Aorta (tissue), 5 donors: ENCODE measurements around the gene TFIP11. TPM values are rescaled to one million over a fixed set of nuclear protein-coding genes. Genes with fewer than 3 reads are reported as not detected.
A peak's percentile ranks its signal among the peaks of the same experiment; 100 is the strongest.

ENCODE experiments used
- ATAC-seq: fragments of 200-7000 bp; cut with Tn5 transposase; one replicate; pipeline ENCODE4 v1.9.1; 2022; ENCODE audit warnings: moderate library complexity; ENCODE audit not compliant: low FRiP score
- DNase-seq, 2 donors: peaks; one replicate each; pipeline ENCODE4 v3.0.0-alpha.2; 2020
- H3K27ac ChIP-seq, 2 donors: one replicate each; pipeline ENCODE4 v1.5.1; 2013; ENCODE audit warnings: low read length in 2 of 2, mild to moderate bottlenecking in 2 of 2, moderate library complexity in 2 of 2, control low read depth in 1 of 2, inconsistent platforms in 1 of 2, low read depth in 1 of 2
- H3K27me3 ChIP-seq, 2 donors: one replicate each; pipeline ENCODE4 v1.6.1; 2013; ENCODE audit warnings: control low read depth in 1 of 2, low read length in 1 of 2, mild to moderate bottlenecking in 1 of 2, moderate library complexity in 1 of 2; ENCODE audit not compliant: insufficient read depth in 2 of 2, control insufficient read depth in 1 of 2
- H3K36me3 ChIP-seq, 2 donors: one replicate each; pipeline ENCODE4 v1.6.1; 2013; ENCODE audit warnings: control low read depth in 1 of 2, low read length in 1 of 2, mild to moderate bottlenecking in 1 of 2; ENCODE audit not compliant: insufficient read depth in 2 of 2, control insufficient read depth in 1 of 2
- H3K4me1 ChIP-seq, 2 donors: one replicate each; pipeline ENCODE4 v1.6.1; 2013; ENCODE audit warnings: low read length in 2 of 2, control low read depth in 1 of 2, mild to moderate bottlenecking in 1 of 2, moderate library complexity in 1 of 2; ENCODE audit not compliant: insufficient read depth in 2 of 2, control insufficient read depth in 1 of 2
- H3K4me3 ChIP-seq, 2 donors: one replicate each; pipeline ENCODE4 v1.5.1; 2013; ENCODE audit warnings: low read length in 2 of 2, control low read depth in 1 of 2, mild to moderate bottlenecking in 1 of 2
- H3K9me3 ChIP-seq: one replicate; pipeline ENCODE4 v1.6.1; 2013; ENCODE audit warnings: mild to moderate bottlenecking, low read length; ENCODE audit not compliant: control insufficient read depth
- WGBS, 2 donors: extraction: QIAGEN DNeasy Blood & Tissue Kit; methylation state at CpG; one replicate each; pipeline ENCODE4 v1.1.7; 2013; 5-methylcytosine and 5-hydroxymethylcytosine counted together
- intact Hi-C, 2 donors: fragments of 100-400 bp; cut with DNase I; formaldehyde crosslinking; loops; one replicate each; pipeline versions ENCODE4 v1.14.2 to v1.15.0; 2022
- polyA plus RNA-seq, 2 donors: library from polyadenylated mRNA; stranded (reverse); fragments of 200-250 nt; gene quantifications; one replicate each; pipeline ENCODE4 v1.2.3, GENCODE V29; 2013
- total RNA-seq, 2 donors: library from RNA; stranded (reverse); fragmentation: NEBNext Ultra II Directional; extraction: Animal tissue kit (Norgen Biotek cat#: 25700); gene quantifications; one replicate each; pipeline ENCODE4 v1.2.1, GENCODE V29; 2021
- donor health status: healthy with polysubstance abuse.
- donor health status: Bipolar disorder and iron deficiency.
- donor health status: DM: no; HTN: no; CAD: no.
- donor health status: DM: no; HTN: no; CAD: no.
- donor health status: DM: yes; HTN: yes; CAD: no.

The TFIP11 gene
- total and polyA plus RNA-seq, 4 donors, result 6.1 to 31.4 (median 26.2) TPM

DNA sequence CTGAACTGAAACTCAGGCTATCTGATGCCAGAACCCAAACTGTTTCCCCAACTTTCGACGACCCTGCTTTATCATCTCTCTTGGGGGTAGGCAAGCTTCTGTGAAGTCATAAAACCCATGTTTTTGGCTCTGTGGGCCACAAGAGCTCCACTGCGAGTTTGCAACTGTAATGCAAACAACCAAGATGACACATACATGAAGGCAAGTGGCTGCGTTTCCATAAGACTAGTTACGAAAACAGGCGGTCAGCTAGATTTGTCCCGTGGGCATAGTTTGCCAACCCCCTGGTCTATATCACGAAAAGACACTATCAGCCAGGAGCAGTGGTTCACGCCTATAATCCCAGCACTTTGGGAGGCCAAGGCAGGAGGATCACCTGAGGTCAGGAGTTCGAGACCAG, 40.2 kb upstream of the TFIP11 start:
- no peaks in the 10 kb centered on the region for H3K4me1 ChIP-seq
- 61 to 82% methylated on average over 9 to 10 of the region's 10 CpGs for WGBS, 2 donors
- no peaks in the 10 kb centered on the region for H3K9me3 ChIP-seq
- H3K27me3 ChIP-seq, result no peaks in the 10 kb centered on the region
- DNase-seq (no peak), ATAC-seq (no peak)
- H3K36me3 ChIP-seq, result no peaks in the 10 kb centered on the region
- no peak overlapping the region for H3K27ac ChIP-seq
- H3K4me3 ChIP-seq, result no peak overlapping the region
- intact Hi-C loops, result no loop called here

DNA sequence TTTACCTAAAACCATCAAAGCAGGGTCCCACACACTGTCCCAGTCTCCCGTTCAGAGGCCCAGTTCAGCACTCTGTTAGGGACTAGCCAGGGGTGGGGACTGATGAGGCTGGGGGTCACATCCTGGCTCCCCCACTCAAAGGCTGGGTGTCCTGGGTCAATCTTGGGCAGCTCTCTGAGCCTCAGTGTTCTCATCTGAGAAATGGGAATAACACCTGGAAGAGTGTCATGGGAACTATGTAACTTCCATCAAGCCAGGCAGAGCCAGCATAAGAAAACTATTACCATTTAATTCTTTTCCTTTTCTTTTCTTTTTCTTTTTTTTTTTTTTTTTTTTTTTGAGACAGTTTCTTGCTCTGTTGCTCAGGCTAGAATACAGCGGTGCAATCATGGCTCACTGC, 39.3 kb upstream of the TFIP11 start:
- 90 to 94% methylated on average over 2 of the region's 2 CpGs for WGBS, 2 donors
- H3K4me1 ChIP-seq, result no peaks in the 10 kb centered on the region
- no peaks in the 10 kb centered on the region for H3K9me3 ChIP-seq
- no peak for DNase-seq
- H3K27ac ChIP-seq, result no peak overlapping the region
- ATAC-seq, result no peak
- intact Hi-C loops, result no loop called here
- no peaks in the 10 kb centered on the region for H3K27me3 ChIP-seq
- no peaks in the 10 kb centered on the region for H3K36me3 ChIP-seq
- no peak overlapping the region for H3K4me3 ChIP-seq

DNA sequence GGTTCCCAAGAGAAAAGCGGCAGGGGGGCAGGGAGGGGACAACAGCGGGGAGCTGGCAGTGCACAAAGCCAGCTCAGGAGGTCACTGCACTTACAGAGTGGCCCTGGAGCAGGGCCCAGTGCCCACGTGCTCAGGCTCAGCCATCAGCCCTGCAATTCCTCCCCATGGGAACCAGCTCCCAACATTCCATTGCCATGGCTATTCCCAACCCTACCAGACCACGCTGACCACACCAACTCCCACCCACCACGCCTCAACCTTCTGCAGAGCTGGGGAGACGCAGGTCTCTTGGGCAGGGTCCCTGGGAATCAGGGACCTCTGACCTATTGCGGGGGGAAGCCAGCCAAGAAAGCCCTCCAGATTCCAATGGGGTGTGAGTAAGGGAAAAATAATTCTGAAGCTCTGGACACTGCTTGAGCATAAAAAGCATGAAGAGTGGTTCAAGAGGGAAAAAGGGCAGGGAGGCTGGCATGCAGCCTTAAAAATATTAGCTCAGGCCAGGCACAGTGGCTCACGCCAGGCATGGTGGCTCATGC, 38.3 kb upstream of the TFIP11 start:
- H3K4me3 ChIP-seq, result no peak overlapping the region
- H3K9me3 ChIP-seq, result no peaks in the 10 kb centered on the region
- no peaks in the 10 kb centered on the region for H3K27me3 ChIP-seq
- H3K36me3 ChIP-seq, result no peaks in the 10 kb centered on the region
- intact Hi-C loops, result no loop called here
- H3K27ac ChIP-seq, result no peak overlapping the region
- WGBS, 2 donors, result 13 to 15% methylated on average over 8 of the region's 8 CpGs
- DNase-seq (peak; percentile 76 to 87), ATAC-seq (peak; percentile 87)
- no peaks in the 10 kb centered on the region for H3K4me1 ChIP-seq

DNA sequence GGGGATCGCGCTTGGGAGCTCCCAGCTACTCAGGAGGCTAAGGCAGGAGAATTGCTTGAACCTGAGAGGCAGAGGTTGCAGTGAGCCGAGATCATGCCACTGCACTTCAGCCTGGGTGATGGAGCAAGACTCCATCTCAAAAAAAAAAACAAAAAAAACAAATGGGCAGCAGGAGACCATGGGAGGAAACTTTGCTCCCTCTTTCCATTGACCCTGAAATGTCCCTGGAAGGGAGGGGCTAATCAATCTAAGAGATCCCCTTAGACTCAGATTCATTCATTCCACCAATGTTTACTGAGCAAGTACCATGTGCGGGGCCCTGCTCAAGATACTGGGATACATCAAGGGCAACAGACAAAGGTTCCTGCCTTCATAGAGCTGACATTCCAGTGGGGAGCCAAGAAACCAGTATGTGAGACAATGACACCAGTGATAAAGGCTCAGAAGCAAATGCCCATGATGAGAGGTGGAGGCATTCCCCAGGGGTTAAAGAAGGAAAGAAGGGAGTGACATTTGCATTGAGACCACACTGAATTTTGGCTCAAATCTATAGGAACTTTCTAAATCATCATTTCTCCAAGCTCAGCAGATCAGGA, 37.7 kb upstream of the TFIP11 start:
- Histone ChIP-seq H3K36me3 (no peaks in the 10 kb centered on the region), H3K9me3 (no peaks in the 10 kb centered on the region), H3K4me1 (no peaks in the 10 kb centered on the region), H3K27me3 (no peaks in the 10 kb centered on the region), H3K4me3 (no peak overlapping the region), H3K27ac (no peak overlapping the region)
- ATAC-seq (no peak), DNase-seq (no peak)
- WGBS, 2 donors, result 94 to 99% methylated on average over 4 of the region's 4 CpGs
- intact Hi-C loops, result no loop called here

DNA sequence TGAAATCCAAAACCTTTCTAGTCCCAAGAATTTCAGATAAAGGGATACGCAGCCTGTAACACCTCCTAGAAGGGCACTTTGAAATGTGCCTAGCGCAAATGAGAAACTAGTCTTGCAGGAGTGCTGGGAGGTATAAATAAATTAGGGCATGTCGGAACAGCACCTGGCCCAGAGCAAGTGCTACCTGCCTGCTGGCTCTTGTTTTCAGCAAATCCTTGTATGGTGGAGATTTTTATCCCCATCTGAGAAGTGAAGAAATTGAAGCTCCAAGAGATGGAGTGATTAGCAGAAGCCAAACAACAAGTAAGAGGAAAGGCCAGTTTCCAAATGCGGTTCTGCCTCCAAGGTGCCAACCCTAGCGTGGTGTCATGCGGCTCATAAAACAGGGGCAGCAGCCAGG, 36.7 kb upstream of the TFIP11 start:
- ATAC-seq, result no peak
- intact Hi-C loops, result no loop called here
- Histone ChIP-seq H3K27ac (no peak overlapping the region), H3K9me3 (no peaks in the 10 kb centered on the region), H3K36me3 (no peaks in the 10 kb centered on the region), H3K27me3 (no peaks in the 10 kb centered on the region), H3K4me3 (no peak overlapping the region), H3K4me1 (no peaks in the 10 kb centered on the region)
- DNase-seq, result no peak
- WGBS, 2 donors, result 87 to 96% methylated on average over 6 of the region's 6 CpGs

DNA sequence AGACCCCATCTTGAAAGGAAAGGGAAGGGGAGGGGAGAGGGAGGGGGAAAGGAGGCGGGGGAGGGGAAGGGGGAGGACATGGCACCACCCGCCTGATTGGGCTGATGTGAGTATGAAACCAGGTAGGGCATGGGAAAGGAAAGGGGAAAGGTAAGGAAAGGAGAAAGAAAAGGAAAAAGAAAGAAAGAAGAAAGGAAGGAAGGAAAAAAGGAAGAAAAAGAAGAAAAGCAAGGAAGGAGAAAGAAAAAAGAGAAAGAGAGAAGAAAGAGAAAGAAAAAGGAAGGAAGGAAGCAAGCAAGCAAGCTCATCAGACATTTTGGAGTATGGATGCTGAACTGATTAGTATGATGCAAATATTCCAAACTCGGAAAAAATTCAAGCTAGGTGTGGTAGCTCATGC, 36.0 kb upstream of the TFIP11 start:
- H3K4me3 ChIP-seq, result no peak overlapping the region
- no peaks in the 10 kb centered on the region for H3K27me3 ChIP-seq
- no peaks in the 10 kb centered on the region for H3K36me3 ChIP-seq
- no peak for ATAC-seq
- intact Hi-C loops, result no loop called here
- no peak for DNase-seq
- H3K4me1 ChIP-seq, result no peaks in the 10 kb centered on the region
- H3K9me3 ChIP-seq, result no peaks in the 10 kb centered on the region
- WGBS, 2 donors, result 95 to 96% methylated on average over 3 of the region's 3 CpGs
- no peak overlapping the region for H3K27ac ChIP-seq

DNA sequence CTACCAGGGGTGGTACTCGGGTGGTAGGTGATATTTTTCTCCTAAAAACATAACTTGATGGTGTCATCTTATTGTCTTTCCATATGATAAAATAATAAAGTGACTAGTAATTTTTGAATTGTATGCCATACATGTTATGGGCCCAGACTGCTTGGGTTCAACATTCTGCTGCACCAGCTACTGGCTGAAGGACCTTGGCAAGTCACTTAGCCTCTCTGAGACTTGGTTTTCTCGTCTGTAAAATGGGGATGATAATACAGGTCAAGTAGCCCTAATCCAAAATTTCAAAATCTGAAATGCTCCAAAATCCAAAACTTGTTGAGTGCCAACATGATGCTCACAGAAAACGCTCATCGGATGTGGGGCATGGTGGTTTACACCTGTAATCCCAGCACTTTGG, 35.6 kb upstream of the TFIP11 start:
- no peaks in the 10 kb centered on the region for H3K36me3 ChIP-seq
- intact Hi-C loops, result no loop called here
- no peak overlapping the region for H3K4me3 ChIP-seq
- no peaks in the 10 kb centered on the region for H3K9me3 ChIP-seq
- no peaks in the 10 kb centered on the region for H3K27me3 ChIP-seq
- H3K4me1 ChIP-seq, result no peaks in the 10 kb centered on the region
- no peak for ATAC-seq
- H3K27ac ChIP-seq, result no peak overlapping the region
- no peak for DNase-seq
- WGBS, 2 donors, result 90 to 95% methylated on average over 4 of the region's 4 CpGs

DNA sequence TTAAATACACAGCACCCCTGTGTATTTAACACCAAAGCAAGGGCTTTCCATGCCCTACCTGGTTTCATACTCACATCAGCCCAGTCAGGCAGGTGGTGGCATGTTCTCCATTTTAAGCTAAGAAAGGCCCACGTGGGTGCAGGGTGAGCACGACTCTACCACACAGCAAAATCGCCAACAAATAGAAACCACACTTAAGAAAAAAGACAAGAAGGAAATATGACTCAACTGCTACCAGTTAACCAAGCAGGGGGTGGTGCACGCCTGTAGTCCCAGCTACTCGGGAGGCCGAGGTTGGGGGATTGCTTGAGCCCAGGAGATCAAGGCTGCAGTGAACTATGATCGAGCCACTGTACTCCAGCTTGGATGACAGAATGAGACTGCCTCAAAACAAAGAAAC, 35.2 kb upstream of the TFIP11 start:
- intact Hi-C loops, result no loop called here

DNA sequence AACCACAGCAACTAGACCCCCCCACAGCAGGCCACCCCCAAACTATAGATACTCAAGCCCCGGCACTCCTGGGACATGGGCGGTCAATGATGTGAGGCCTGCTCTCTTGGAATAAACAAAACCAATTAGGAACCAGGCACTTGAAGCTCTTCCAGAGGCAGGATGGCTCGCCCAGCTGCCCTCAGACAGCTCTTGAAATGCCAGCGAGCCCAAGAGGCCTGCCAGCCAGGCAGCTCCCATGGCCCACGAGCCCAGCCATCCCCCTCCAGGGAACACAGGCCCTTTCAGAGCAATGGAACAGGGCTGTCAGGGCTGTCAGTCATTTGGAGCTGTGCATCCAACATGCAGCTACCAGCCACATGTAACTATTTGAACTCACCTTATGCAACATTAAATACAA, 34.0 kb upstream of the TFIP11 start:
- H3K27ac ChIP-seq, result no peak overlapping the region
- no peaks in the 10 kb centered on the region for H3K4me1 ChIP-seq
- H3K9me3 ChIP-seq, result no peaks in the 10 kb centered on the region
- H3K27me3 ChIP-seq, result no peaks in the 10 kb centered on the region
- no peaks in the 10 kb centered on the region for H3K36me3 ChIP-seq
- DNase-seq, result no peak
- ATAC-seq, result no peak
- intact Hi-C loops, result no loop called here
- WGBS, 2 donors, result 68 to 71% methylated on average over 5 of the region's 5 CpGs
- H3K4me3 ChIP-seq, result no peak overlapping the region

More for the DNA sequence above, 35.2 kb upstream of the TFIP11 start:
- Histone ChIP-seq H3K27me3 (no peaks in the 10 kb centered on the region), H3K27ac (no peak overlapping the region), H3K9me3 (no peaks in the 10 kb centered on the region), H3K4me3 (no peak overlapping the region), H3K4me1 (no peaks in the 10 kb centered on the region), H3K36me3 (no peaks in the 10 kb centered on the region)
- ATAC-seq (no peak), DNase-seq (no peak)
- WGBS, 2 donors, result 84 to 93% methylated on average over 7 of the region's 7 CpGs
